ENCODE data around the gene SYNGR3. TPM values are rescaled to one million over a fixed set of nuclear protein-coding genes. Genes with fewer than 3 reads are reported as not detected.
"Not testable (repeated sequence)": the region's sequence is repeated elsewhere in the genome, so short reads cannot be mapped to it uniquely, and the experiment has no call there.

The SYNGR3 gene
- total RNA-seq, 6 donors from 2014 or later = 0.15 to 1.4 (median 0.34) TPM; not detected in 2

GRCh38 chr16:2030036-2030435 is 40.3 kb downstream of the SYNGR3 start:
- DNase-seq = no peak
- peak overlapping the region; percentile 72 to 97 (median 92) for H3K27ac ChIP-seq

GRCh38 chr16:2031081-2031577 is 41.4 kb downstream of the SYNGR3 start:
- ATAC-seq (ENCODE audit: low FRiP score in 2 of 2) (no peak), DNase-seq (peak; percentile 48 to 82)
- Histone ChIP-seq H3K27ac (peak overlapping the region; percentile 88 to 97 (median 95)), H3K36me3 (peaks cover 0 to 31% (median 2%) of the 10 kb centered on the region in 4 donors), H3K4me3 (peak overlapping the region in 3 of 4 donors; percentile 83 to 97 (median 93)), H3K27me3 (no peaks in the 10 kb centered on the region), H3K4me1 (peaks cover 55 to 74% (median 57%) of the 10 kb centered on the region in 4 donors), H3K9me3 (no peaks in the 10 kb centered on the region)
- peak; percentile 10 to 73 for TF ChIP-seq POLR2AphosphoS5 (IDR thresholded peaks at IDR 0.05)
- no peak for TF ChIP-seq CTCF (IDR thresholded peaks at IDR 0.05)
- TF ChIP-seq POLR2A (IDR thresholded peaks at IDR 0.05) = peak in 1 of 4 donors; percentile 14
- TF ChIP-seq EP300 (IDR thresholded peaks at IDR 0.05) = peak in 2 of 4 donors; percentile 49 to 61
- 38 to 54% methylated on average over 6 to 7 of the region's 11 CpGs for WGBS, 2 donors

More at GRCh38 chr16:2030036-2030435, 40.3 kb downstream of the SYNGR3 start:
- peak overlapping the region; percentile 16 to 97 (median 88) for H3K4me3 ChIP-seq
- no peaks in the 10 kb centered on the region for H3K27me3 ChIP-seq
- 64 to 94% methylated on average over 6 to 10 of the region's 11 CpGs for WGBS, 2 donors
- no peak for ATAC-seq (ENCODE audit: low FRiP score in 2 of 2)
- no peaks in the 10 kb centered on the region for H3K9me3 ChIP-seq
- H3K4me1 ChIP-seq = peaks cover 55 to 74% (median 57%) of the 10 kb centered on the region in 4 donors
- peaks cover 0 to 20% (median 0%) of the 10 kb centered on the region in 4 donors for H3K36me3 ChIP-seq
- TF ChIP-seq EP300 (IDR thresholded peaks at IDR 0.05) = no peak
- TF ChIP-seq CTCF (IDR thresholded peaks at IDR 0.05) = no peak
- no peak for TF ChIP-seq POLR2AphosphoS5 (IDR thresholded peaks at IDR 0.05)

GRCh38 chr16:2032285-2033056 is 42.7 kb downstream of the SYNGR3 start:
- WGBS, 2 donors = 53 to 55% methylated on average over 4 to 12 of the region's 15 CpGs

GRCh38 chr16:2033057-2033908 is 43.5 kb downstream of the SYNGR3 start:
- ATAC-seq (ENCODE audit: low FRiP score in 2 of 2) = peak; percentile 61 to 71
- Histone ChIP-seq H3K27ac (peak overlapping the region; percentile 88 to 97 (median 95)), H3K4me1 (peaks cover 63 to 77% (median 72%) of the 10 kb centered on the region in 4 donors), H3K4me3 (peak overlapping the region; percentile 39 to 83 (median 54)), H3K9me3 (no peaks in the 10 kb centered on the region), H3K36me3 (peaks cover 0 to 52% (median 11%) of the 10 kb centered on the region in 4 donors), H3K27me3 (no peaks in the 10 kb centered on the region)
- TF ChIP-seq EP300 (IDR thresholded peaks at IDR 0.05) (peak in 2 of 4 donors; percentile 37 to 54), POLR2A (IDR thresholded peaks at IDR 0.05) (peak in 1 of 4 donors; percentile 39), POLR2AphosphoS5 (IDR thresholded peaks at IDR 0.05) (peak; percentile 61 to 85), CTCF (IDR thresholded peaks at IDR 0.05) (no peak)
- DNase-seq = peak; percentile 44 to 90
- 14 to 22% methylated on average over 22 to 31 of the region's 37 CpGs for WGBS, 2 donors

More at GRCh38 chr16:2032285-2033056, 42.7 kb downstream of the SYNGR3 start:
- DNase-seq (no peak), ATAC-seq (ENCODE audit: low FRiP score in 2 of 2) (peak; percentile 13 to 39)
- peaks cover 0 to 44% (median 7%) of the 10 kb centered on the region in 4 donors for H3K36me3 ChIP-seq
- TF ChIP-seq POLR2A (IDR thresholded peaks at IDR 0.05) (no peak), POLR2AphosphoS5 (IDR thresholded peaks at IDR 0.05) (peak in 1 of 2 donors; percentile 1)
- peaks cover 63 to 76% (median 66%) of the 10 kb centered on the region in 4 donors for H3K4me1 ChIP-seq
- H3K4me3 ChIP-seq = peak overlapping the region; percentile 18 to 83 (median 54)
- no peaks in the 10 kb centered on the region for H3K27me3 ChIP-seq
- H3K27ac ChIP-seq = peak overlapping the region; percentile 88 to 97 (median 95)
- no peaks in the 10 kb centered on the region for H3K9me3 ChIP-seq

GRCh38 chr16:2033909-2034695 is 44.3 kb downstream of the SYNGR3 start:
- H3K27me3 ChIP-seq; ATAC-seq (ENCODE audit: low FRiP score in 2 of 2); H3K9me3 ChIP-seq: not testable (repeated sequence)
- DNase-seq = peak in 1 of 2 donors; percentile 81
- Histone ChIP-seq H3K4me3 (peak overlapping the region; percentile 39 to 83 (median 54)), H3K36me3 (peaks cover 0 to 60% (median 15%) of the 10 kb centered on the region in 4 donors), H3K4me1 (peaks cover 69 to 77% (median 72%) of the 10 kb centered on the region in 4 donors), H3K27ac (peak overlapping the region; percentile 88 to 97 (median 95))
- 21 to 36% methylated on average over 7 to 11 of the region's 32 CpGs for WGBS, 2 donors
